ENCODE measurements around the gene DPYSL4. TPM values are rescaled to one million over a fixed set of nuclear protein-coding genes. Genes with fewer than 3 reads are reported as not detected.

DPYSL4 gene
- total and polyA plus RNA-seq, 2 of the 4 experiments (the other 2 are of a cell fraction) = 8.1 to 30.5 TPM

GRCh38 chr10:132230557-132231210, 43.9 kb downstream of the DPYSL4 start:
- H4K5ac ChIP-seq (ENCODE audit: low read depth, low read length) = no peak overlapping the region
- H3K4me1 ChIP-seq (ENCODE audit: control insufficient read depth, insufficient read depth, low read length) = no peaks in the 10 kb centered on the region
- H3K79me1 ChIP-seq (ENCODE audit: low read depth in 1 of 2, low read length in 2 of 2) = no peaks in the 10 kb centered on the region
- H3K27me3 ChIP-seq (ENCODE audit: control insufficient read depth, insufficient read depth, low read length) = no peaks in the 10 kb centered on the region; the same call in 1 of the 2 replicates
- in situ Hi-C loops (cut with MboI; ENCODE audit: low sequenced_read_pairs) (no loop called here), dilution Hi-C loops (cut with HindIII; ENCODE audit: low sequenced_read_pairs, unreplicated experiment) (loop anchor here (25.0 kb wide), 1 partner anchor 107 kb away; the partner anchor contains the start of gene LRRC27), intact Hi-C loops (cut with micrococcal nuclease) (no loop called here)
- H3K23ac ChIP-seq (ENCODE audit: low read depth, low read length) = no peak overlapping the region
- no peak overlapping the region for H2AK5ac ChIP-seq (ENCODE audit: low read depth, low read length)
- H2BK20ac ChIP-seq (ENCODE audit: low read depth, low read length) = no peak overlapping the region
- TF ChIP-seq RFX5 (IDR thresholded peaks at IDR 0.05; ENCODE audit: low read depth, low read length) = no peak
- no peak for TF ChIP-seq USF2 (IDR thresholded peaks at IDR 0.05; ENCODE audit: low read depth, low read length)
- no peak for TF ChIP-seq ELK1 (IDR thresholded peaks at IDR 0.05; ENCODE audit: borderline replicate concordance, low read depth, low read length)
- TF ChIP-seq FOS (IDR thresholded peaks at IDR 0.05; ENCODE audit: low read depth, low read length) = no peak
- TF ChIP-seq CTCF (conservative IDR thresholded peaks at IDR 0.05; ENCODE audit: low read depth, low read length) = no peak
- TF ChIP-seq RCOR1 (IDR thresholded peaks at IDR 0.05; ENCODE audit: insufficient replicate concordance, low read length) = no peak
- TF ChIP-seq BHLHE40 (IDR thresholded peaks at IDR 0.05; ENCODE audit: low read depth, low read length) = no peak
- no peak for TF ChIP-seq RAD21 (IDR thresholded peaks at IDR 0.05; ENCODE audit: low read length)
- no peak for TF ChIP-seq POLR2A (IDR thresholded peaks at IDR 0.05; ENCODE audit: low read depth, low read length)
- no peak for TF ChIP-seq CHD1 (IDR thresholded peaks at IDR 0.05; ENCODE audit: low read depth, low read length)
- TF ChIP-seq SMC3 (IDR thresholded peaks at IDR 0.05; ENCODE audit: low read depth, low read length) = no peak
- no peak for TF ChIP-seq MAZ (IDR thresholded peaks at IDR 0.05; ENCODE audit: borderline replicate concordance, low read depth, low read length)
- TF ChIP-seq MXI1 (IDR thresholded peaks at IDR 0.05; ENCODE audit: borderline replicate concordance, low read depth, low read length) = no peak
- no peak for TF ChIP-seq NFE2L2 (IDR thresholded peaks at IDR 0.05; ENCODE audit: low read depth, low read length)
- TF ChIP-seq MAFK (IDR thresholded peaks at IDR 0.05; ENCODE audit: low read depth, low read length) = no peak
- TF ChIP-seq CEBPB (IDR thresholded peaks at IDR 0.05; ENCODE audit: low read depth, low read length) = no peak
- POLR2A ChIA-PET (ENCODE audit: unreplicated experiment) = no interaction called here
- no peak overlapping the region for H3K14ac ChIP-seq (replicated peaks; ENCODE audit: low read depth, low read length)
- H2AK9ac ChIP-seq (replicated peaks; ENCODE audit: low read depth, low read length, poor library complexity) = no peak overlapping the region
- no peak overlapping the region for H2BK120ac ChIP-seq (ENCODE audit: low read depth, low read length)
- DNase-seq (no peak), ATAC-seq (ENCODE audit: low read depth) (no peak)
- BruUV-seq (replicated peaks) = no TSS peak
- CTCF ChIA-PET = no interaction called here
- no peak overlapping the region for H3K27ac ChIP-seq (ENCODE audit: insufficient read depth, low read length)
- no peak overlapping the region for H3K18ac ChIP-seq (ENCODE audit: low read depth, low read length)
- H3K9ac ChIP-seq (ENCODE audit: low read depth, low read length) = no peak overlapping the region
- H3K4me3 ChIP-seq (ENCODE audit: insufficient read depth, low read depth, low read length) = no peak overlapping the region
- H4K8ac ChIP-seq (ENCODE audit: low read depth in 2 of 2, low read length in 2 of 2) = no peak overlapping the region
- WGBS, 2 experiments (ENCODE audit: extremely low coverage in 2 of 2, insufficient read length in 1 of 2) = 82% methylated on average over 5 of the region's 21 CpGs; no CpG with 5 or more reads in 1 of the 2 experiments
- no peak overlapping the region for H2BK15ac ChIP-seq (ENCODE audit: low read depth, low read length)
- no peak overlapping the region for H4K91ac ChIP-seq (ENCODE audit: insufficient read depth, low read depth, low read length)
- peak overlapping the region; percentile 32 for H2AFZ ChIP-seq (replicated peaks; ENCODE audit: low read length, poor library complexity)
- H3K4me2 ChIP-seq (ENCODE audit: low read depth, low read length) = no peak overlapping the region
- H3K9me1 ChIP-seq (ENCODE audit: insufficient read depth, low read length) = no peaks in the 10 kb centered on the region; the same call in 1 of the 2 replicates
- H2BK5ac ChIP-seq (ENCODE audit: low read depth, low read length, poor library complexity, severe bottlenecking) = no peak overlapping the region
- H3K36me3 ChIP-seq (ENCODE audit: control insufficient read depth, insufficient read depth, low read length) = no peaks in the 10 kb centered on the region
- no peak overlapping the region for H3K56ac ChIP-seq (ENCODE audit: extremely low read depth, insufficient read depth, low read length)
- no peak overlapping the region for H3K4ac ChIP-seq (ENCODE audit: low read depth, low read length)
- H4K20me1 ChIP-seq (ENCODE audit: insufficient read depth, low read length) = no peaks in the 10 kb centered on the region
- no peaks in the 10 kb centered on the region for H3K9me3 ChIP-seq (ENCODE audit: control insufficient read depth, insufficient read depth, low read length)

All from IMR-90 (cell line).